Panc1 (cell line): ENCODE results near the gene STAG2. TPM values are rescaled to one million over a fixed set of nuclear protein-coding genes. Genes with fewer than 3 reads are reported as not detected.

Experiments
- ATAC-seq: fragments of 200-7000 bp; cut with Tn5 transposase; 2 replicates; pipeline ENCODE4 v1.9.1; 2020; ENCODE audit warnings: mild to moderate bottlenecking, moderate library complexity
- BruUV-seq: library from RNA; stranded (reverse); fragments of 400-500 nt; replicated peaks from 2 replicates; lab custom pipeline; 2021; lab: Mats Ljungman, UMichigan
- CTCF ChIA-PET: fragments of 300-600 bp; sonication (Branson Sonifier 250); formaldehyde crosslinking; loops from one replicate; lab custom pipeline; 2022; ENCODE audit warnings: antibody characterized with exemption; lab: Charles Lee
- POLR2A ChIA-PET: fragments of 300-600 bp; sonication (Branson Sonifier 250); formaldehyde crosslinking; loops from one replicate; lab custom pipeline; 2022; ENCODE audit warnings: antibody characterized with exemption; lab: Charles Lee
- DNase-seq: peaks from one replicate; pipeline ENCODE4 v3.0.0-alpha.2; 2010; ENCODE audit warnings: low read depth, low spot score
- H3K27ac ChIP-seq: 2 replicates; pipeline ENCODE4 v1.5.1; 2011; ENCODE audit warnings: mild to moderate bottlenecking, low read length, inconsistent platforms
- H3K27me3 ChIP-seq: fragments of 200-500 bp; sonication (Bioruptor generic); 2 replicates; pipeline ENCODE4 v1.6.0; 2014; ENCODE audit warnings: low read length, inconsistent platforms; ENCODE audit not compliant: control insufficient read depth, insufficient read depth
- H3K36me3 ChIP-seq: fragments of 200-500 bp; sonication (Bioruptor generic); 2 replicates; pipeline ENCODE4 v1.5.1; 2014; ENCODE audit warnings: inconsistent platforms, mild to moderate bottlenecking, low read length, moderate library complexity; ENCODE audit not compliant: control insufficient read depth, insufficient read depth
- H3K4me1 ChIP-seq: 2 replicates; pipeline ENCODE4 v1.5.1; 2011; ENCODE audit warnings: inconsistent platforms, mild to moderate bottlenecking, low read length, moderate library complexity; ENCODE audit not compliant: control insufficient read depth, insufficient read depth
- H3K4me3 ChIP-seq, 2 experiments: 2 replicates each; pipeline ENCODE4 v1.5.1; 2011 to 2012; ENCODE audit warnings: low read depth in 2 of 2, low read length in 2 of 2, mild to moderate bottlenecking in 2 of 2, inconsistent platforms in 1 of 2, moderate library complexity in 1 of 2
- H3K9me3 ChIP-seq: fragments of 200-500 bp; sonication (Bioruptor generic); 2 replicates; pipeline ENCODE4 v1.5.1; 2014; ENCODE audit warnings: low read depth, mild to moderate bottlenecking, inconsistent platforms, low read length, moderate library complexity; ENCODE audit not compliant: control insufficient read depth, insufficient read depth
- POLR2AphosphoS5 ChIP-seq: IDR thresholded peaks from 2 replicates; pipeline ENCODE4 v1.6.1; 2012; ENCODE audit warnings: mild to moderate bottlenecking, low read depth, low read length, moderate library complexity
- SIN3A ChIP-seq: IDR thresholded peaks from 2 replicates; pipeline ENCODE4 v1.6.1; 2012; ENCODE audit warnings: low read depth, mild to moderate bottlenecking, low read length, moderate library complexity, borderline replicate concordance; ENCODE audit not compliant: insufficient read depth
- TCF7L2 ChIP-seq: IDR thresholded peaks from 2 replicates; pipeline ENCODE4 v1.6.1; 2011; ENCODE audit warnings: mild to moderate bottlenecking, low read depth, low read length, inconsistent platforms
- in situ Hi-C: cut with HindIII; loops from 2 replicates; pipeline ENCODE4 v1.10.0; 2016; ENCODE audit warnings: low sequenced_read_pairs, low pct_unique_long_range_greater_than_20kb
- intact Hi-C: fragments of 100-400 bp; cut with micrococcal nuclease; formaldehyde crosslinking; loops from one replicate; pipeline ENCODE4 v1.10.0; 2022; ENCODE audit not compliant: unreplicated experiment
- total RNA-seq: library from RNA; stranded (reverse); gene quantifications from one replicate; pipeline ENCODE4 v1.2.1, GENCODE V29; 2021; ENCODE audit not compliant: unreplicated experiment
- TF ChIP-seq, protein P1 (sequence below): fragments of 450-650 bp; IDR thresholded peaks from 2 replicates; pipeline ENCODE4 v1.5.1; 2017; ENCODE audit warnings: mild to moderate bottlenecking
- TF ChIP-seq, protein P2 (sequence below), 2 experiments: IDR thresholded peaks; 2 replicates each; pipeline ENCODE4 v1.6.1; 2011 to 2012; ENCODE audit warnings: low read depth in 2 of 2, control low read depth in 1 of 2, low read length in 1 of 2, mild to moderate bottlenecking in 1 of 2, moderate library complexity in 1 of 2; ENCODE audit not compliant: insufficient read depth in 1 of 2

Gene STAG2
- total RNA-seq, 1 experiment from 2014 or later = 94.5 TPM

DNA sequence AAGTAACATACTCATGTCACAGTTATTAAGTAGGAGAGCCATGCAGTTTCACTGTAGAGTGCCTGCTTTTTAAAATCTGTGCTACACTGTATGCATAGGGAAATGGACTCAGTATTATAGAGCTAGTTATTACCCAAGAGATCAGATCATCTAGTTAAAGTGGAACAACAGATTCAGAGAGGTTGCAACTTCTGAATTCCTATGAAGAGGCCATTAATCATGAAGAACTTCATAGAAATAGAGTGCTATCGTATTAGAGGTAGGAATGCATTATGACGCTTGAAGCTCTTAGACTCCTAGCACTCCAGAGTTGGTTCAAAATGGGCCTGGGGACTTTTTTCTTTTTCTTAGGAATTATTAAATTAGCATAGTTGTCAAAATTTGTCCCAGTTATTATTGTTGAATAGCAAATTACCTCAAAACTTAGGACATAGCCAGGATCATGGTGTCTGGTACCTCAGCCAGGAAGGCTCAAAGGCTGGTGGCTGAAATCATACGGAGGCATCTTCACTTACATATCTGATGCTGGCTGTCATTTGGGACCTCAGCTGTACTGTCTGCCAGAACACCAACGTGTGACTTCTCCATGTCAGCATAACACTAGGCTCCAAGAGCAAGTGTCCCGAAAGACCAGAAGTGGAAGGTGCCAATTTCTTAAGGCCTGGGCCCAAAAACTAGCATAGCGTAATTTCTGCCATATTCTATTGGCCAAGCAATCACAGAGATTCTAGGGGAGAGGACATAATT is 125.7 kb downstream of the STAG2 start:
- intact Hi-C loops (no loop called here), in situ Hi-C loops (no loop called here)
- no peak for DNase-seq
- ChIA-PET POLR2A (no interaction called here), CTCF (no interaction called here)
- Histone ChIP-seq H3K27me3 (no peaks in the 10 kb centered on the region), H3K9me3 (no peaks in the 10 kb centered on the region), H3K4me1 (no peaks in the 10 kb centered on the region), H3K4me3 (no peak overlapping the region), H3K36me3 (peaks cover 37% of the 10 kb centered on the region), H3K27ac (no peak overlapping the region)
- no TSS peak for BruUV-seq
- ATAC-seq = no peak
- TF ChIP-seq TCF7L2 (no peak), SIN3A (no peak), POLR2AphosphoS5 (no peak)
- TF ChIP-seq, protein P1, sequence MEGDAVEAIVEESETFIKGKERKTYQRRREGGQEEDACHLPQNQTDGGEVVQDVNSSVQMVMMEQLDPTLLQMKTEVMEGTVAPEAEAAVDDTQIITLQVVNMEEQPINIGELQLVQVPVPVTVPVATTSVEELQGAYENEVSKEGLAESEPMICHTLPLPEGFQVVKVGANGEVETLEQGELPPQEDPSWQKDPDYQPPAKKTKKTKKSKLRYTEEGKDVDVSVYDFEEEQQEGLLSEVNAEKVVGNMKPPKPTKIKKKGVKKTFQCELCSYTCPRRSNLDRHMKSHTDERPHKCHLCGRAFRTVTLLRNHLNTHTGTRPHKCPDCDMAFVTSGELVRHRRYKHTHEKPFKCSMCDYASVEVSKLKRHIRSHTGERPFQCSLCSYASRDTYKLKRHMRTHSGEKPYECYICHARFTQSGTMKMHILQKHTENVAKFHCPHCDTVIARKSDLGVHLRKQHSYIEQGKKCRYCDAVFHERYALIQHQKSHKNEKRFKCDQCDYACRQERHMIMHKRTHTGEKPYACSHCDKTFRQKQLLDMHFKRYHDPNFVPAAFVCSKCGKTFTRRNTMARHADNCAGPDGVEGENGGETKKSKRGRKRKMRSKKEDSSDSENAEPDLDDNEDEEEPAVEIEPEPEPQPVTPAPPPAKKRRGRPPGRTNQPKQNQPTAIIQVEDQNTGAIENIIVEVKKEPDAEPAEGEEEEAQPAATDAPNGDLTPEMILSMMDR = no peak
- TF ChIP-seq, protein P2, sequence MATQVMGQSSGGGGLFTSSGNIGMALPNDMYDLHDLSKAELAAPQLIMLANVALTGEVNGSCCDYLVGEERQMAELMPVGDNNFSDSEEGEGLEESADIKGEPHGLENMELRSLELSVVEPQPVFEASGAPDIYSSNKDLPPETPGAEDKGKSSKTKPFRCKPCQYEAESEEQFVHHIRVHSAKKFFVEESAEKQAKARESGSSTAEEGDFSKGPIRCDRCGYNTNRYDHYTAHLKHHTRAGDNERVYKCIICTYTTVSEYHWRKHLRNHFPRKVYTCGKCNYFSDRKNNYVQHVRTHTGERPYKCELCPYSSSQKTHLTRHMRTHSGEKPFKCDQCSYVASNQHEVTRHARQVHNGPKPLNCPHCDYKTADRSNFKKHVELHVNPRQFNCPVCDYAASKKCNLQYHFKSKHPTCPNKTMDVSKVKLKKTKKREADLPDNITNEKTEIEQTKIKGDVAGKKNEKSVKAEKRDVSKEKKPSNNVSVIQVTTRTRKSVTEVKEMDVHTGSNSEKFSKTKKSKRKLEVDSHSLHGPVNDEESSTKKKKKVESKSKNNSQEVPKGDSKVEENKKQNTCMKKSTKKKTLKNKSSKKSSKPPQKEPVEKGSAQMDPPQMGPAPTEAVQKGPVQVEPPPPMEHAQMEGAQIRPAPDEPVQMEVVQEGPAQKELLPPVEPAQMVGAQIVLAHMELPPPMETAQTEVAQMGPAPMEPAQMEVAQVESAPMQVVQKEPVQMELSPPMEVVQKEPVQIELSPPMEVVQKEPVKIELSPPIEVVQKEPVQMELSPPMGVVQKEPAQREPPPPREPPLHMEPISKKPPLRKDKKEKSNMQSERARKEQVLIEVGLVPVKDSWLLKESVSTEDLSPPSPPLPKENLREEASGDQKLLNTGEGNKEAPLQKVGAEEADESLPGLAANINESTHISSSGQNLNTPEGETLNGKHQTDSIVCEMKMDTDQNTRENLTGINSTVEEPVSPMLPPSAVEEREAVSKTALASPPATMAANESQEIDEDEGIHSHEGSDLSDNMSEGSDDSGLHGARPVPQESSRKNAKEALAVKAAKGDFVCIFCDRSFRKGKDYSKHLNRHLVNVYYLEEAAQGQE (IDR thresholded peaks at IDR 0.05; ENCODE audit: insufficient read depth in 1 of 2, low read depth in 2 of 2, low read length in 1 of 2) = no peak

- H3K36me3 ChIP-seq = peaks cover 29% of the 10 kb centered on the region
- POLR2A ChIA-PET = no interaction called here
- H3K4me1 ChIP-seq = no peaks in the 10 kb centered on the region
- no peak for ATAC-seq
- H3K9me3 ChIP-seq = no peaks in the 10 kb centered on the region
- BruUV-seq = no TSS peak
- CTCF ChIA-PET = interaction anchor here (0.6 kb wide), 1 partner anchor 364 kb away, joined by 3 read pairs; no protein-coding TSS in a partner anchor
- TF ChIP-seq, protein P1 = no peak
- no peak for TF ChIP-seq POLR2AphosphoS5
- no peak for TF ChIP-seq TCF7L2
- no peak for TF ChIP-seq SIN3A
- TF ChIP-seq, protein P2 (IDR thresholded peaks at IDR 0.05; ENCODE audit: insufficient read depth in 1 of 2, low read depth in 2 of 2, low read length in 1 of 2) = no peak
- no peak for DNase-seq
- H3K4me3 ChIP-seq = no peak overlapping the region
- H3K27me3 ChIP-seq = no peaks in the 10 kb centered on the region
- intact Hi-C loops (no loop called here), in situ Hi-C loops (no loop called here)
- no peak overlapping the region for H3K27ac ChIP-seq
These were observed 131.7 kb downstream of the STAG2 start for GRCh38 chrX:124093222-124093621.
